ENCODE measurements around the gene PDPK1.
"Not testable (repeated sequence)": the region's sequence is repeated elsewhere in the genome, so short reads cannot be mapped to it uniquely, and the experiment has no call there.

PDPK1 gene

DNA sequence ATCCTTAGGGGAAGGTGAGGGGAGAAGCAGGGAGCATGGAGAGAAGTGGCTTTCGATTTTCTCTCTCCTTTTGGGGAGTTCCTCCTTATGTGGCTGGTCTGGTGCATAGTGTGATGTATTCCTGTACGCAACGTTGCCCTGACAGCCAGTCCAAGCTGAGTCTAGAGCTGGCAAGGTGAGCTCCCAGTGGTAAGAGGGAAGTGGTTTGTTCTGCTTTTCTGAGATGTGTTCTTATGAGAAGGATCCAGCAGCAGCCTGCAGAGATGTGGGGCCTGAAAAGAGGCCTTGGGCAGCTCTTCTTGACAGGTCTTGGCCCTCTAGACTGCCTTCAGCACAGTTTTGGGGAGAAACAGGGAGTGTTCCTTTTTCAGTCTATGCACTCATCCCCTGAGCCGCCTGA, 3.1 kb downstream of the PDPK1 start:
- not testable (repeated sequence) for DNase-seq (ENCODE audit: low spot score)

DNA sequence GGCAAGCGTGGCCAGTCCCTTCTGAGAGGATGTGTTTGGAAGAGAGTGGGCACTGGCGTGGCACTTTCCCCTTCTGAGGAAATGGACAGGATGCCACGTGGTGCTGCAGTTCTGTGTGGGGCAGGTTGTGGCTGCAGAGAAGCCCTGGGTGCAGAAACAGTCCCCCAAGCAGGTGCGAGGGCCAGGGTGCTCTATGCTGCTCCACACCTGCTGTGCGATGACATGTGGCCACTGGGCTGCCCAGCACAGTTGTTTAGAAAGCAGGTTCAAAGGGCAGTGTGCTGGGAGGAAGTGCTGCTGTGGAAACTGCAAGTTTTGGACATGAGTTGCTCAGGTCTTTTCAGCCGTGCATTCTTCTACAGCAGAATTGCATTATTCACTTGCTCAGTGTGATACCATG, 3.6 kb downstream of the PDPK1 start:
- not testable (repeated sequence) for DNase-seq (ENCODE audit: low spot score)

DNA sequence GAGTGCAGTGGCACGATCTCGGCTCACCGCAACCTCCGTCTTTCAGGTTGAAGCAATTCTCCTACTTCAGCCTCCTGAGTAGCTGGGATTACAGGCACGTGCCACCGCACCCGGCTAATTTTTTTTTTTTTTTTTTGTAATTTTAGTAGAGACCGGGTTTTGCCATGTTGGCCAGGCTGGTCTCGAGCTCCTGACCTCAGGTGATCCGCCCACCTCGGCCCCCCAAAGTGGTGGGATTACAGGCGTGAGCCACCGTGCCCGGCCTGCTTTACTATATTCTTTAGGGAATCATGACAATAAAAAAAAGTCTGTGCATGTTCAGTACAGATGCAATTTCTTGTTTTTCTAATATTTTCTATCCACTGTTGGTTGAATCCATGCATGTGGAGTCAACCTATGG, 6.0 kb downstream of the PDPK1 start:
- DNase-seq (ENCODE audit: low spot score) = not testable (repeated sequence)

DNA sequence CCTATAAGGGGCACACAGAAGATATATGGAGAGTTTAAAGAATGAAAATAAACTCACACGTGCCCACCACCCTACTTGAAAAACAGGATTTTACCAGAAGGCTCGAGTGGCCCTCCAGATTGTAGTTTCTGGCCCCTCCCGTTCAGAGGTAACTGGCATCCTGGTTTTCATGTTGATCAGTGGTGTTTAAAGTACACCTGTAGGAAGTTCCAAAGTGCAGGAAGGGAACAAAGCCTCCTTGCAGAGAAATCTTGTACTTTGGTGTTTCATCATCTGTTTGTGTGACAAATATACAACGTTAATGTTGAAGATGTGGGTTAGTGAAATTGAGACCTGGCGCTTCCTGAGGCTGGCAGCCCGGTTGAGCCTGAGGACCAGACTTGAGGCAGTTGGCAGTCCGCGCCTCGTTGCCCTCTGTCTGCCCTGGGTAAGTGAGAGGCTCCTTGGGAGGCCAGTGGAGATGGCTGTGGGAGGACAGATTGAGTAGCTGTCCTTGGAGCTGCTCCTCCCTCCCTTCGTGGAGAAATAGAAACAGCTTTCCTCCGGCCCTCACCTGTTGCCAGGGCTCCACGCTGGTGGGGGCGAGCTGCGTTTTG, 12.6 kb downstream of the PDPK1 start:
- not testable (repeated sequence) for DNase-seq (ENCODE audit: low spot score)

DNA sequence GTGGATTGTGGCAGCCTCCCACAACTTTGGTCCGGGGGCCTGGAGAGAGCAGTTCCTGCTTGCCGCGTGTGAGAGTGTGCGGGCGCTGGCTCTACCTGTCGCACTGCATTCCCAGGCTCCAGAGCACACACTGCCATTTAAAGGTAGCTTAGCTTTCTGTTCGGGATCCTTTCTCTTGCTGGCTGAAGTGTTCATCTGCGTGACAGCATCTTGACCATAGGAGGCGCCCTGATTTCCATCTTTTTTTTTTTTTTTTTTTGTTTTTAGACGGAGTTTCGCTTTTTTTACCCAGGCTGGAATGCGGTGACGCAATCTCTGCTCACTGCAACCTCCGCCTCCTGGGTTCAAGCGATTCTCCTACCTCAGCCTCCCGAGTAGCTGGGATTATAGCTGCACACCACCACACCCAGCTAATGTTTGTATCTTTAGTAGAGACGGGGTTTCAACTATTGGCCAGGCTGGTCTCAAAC, 13.6 kb downstream of the PDPK1 start:
- not testable (repeated sequence) for DNase-seq (ENCODE audit: low spot score)

DNA sequence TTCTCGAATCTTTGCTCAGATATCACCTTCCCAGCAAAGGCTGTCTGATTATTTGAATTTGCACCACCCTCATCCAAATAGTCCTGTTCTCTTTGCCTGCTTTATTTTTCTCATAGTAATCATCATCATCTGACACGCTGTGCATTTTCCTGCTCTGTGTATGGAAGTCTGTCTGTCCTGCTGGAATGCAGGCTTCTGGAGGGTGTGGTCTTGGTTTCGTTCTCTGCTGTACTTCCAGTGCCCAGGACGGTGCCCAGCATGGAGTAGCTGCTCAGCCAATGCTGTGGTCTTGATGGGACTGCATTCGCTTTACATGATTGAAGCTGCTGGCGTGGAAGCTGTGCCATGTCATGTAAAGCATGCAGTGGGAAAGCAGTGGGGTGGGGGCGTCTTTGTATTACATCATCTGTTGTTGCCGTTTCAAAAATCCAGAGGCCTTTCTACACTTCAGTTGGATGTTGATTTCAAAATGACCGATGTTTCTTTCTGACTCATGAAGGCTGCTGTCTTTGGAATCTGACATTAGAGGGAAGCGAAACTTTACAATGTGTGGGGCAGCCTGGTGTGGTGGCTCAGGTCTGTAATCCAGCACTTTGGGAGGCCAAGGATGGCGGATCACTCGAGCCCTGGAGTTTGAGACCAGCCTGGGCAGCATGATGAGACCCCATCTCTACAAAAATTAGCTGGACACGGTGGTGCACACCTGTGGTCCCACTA, 17.0 kb downstream of the PDPK1 start:
- DNase-seq (ENCODE audit: low spot score) = not testable (repeated sequence)

DNA sequence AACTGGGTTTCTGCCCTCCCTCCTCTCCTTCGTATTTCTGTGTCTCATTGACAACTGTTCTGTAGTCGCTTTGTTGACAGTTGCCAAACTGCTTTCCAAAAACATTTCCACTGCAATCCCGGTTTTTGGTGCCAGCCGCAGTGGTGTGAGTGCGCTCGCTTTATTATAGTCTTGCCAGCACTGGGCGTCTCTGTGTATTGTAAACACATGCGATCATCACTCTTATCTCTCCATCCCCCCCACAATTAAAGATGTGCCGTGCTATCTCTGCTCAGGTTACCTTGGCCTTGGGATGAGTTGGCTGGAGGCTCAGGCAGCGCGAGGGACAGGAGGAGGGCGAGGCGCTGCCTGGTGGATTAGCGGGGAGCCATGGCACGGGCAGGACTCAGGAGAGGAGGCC, 19.3 kb downstream of the PDPK1 start:
- DNase-seq (ENCODE audit: low spot score) = not testable (repeated sequence)

DNA sequence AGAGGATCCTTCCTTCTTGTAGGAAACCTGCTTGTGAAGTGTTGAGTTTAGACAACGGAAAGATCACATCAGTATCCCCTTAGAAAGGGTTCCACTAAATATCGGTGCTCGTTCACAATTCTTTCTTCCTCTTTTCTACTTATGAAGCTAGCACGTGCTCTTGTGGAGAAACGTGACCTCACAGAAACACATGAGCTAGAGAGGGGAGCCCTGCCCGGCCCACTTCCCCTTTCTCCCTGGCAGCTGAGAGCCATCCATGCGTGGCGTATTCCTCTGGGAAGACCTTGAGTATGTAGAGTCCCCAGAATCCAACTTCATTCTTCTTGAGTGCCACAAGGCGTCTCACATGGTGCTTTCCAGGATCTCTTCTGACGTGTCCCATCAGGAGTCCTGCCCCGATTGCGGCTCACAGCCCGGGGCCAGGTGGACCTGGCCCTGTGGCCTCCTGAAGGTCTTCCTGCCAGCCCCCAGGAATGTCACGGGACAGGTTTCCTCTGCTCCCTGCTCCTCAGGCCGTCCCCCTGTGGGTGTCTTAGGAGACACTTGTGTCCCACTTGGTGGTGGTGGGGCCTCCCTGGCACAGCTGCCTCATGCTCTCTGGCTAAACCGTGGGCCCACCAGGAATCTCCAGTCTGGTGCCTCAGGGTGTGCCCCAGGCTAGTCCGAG, 22.4 kb downstream of the PDPK1 start:
- not testable (repeated sequence) for DNase-seq (ENCODE audit: low spot score)

DNA sequence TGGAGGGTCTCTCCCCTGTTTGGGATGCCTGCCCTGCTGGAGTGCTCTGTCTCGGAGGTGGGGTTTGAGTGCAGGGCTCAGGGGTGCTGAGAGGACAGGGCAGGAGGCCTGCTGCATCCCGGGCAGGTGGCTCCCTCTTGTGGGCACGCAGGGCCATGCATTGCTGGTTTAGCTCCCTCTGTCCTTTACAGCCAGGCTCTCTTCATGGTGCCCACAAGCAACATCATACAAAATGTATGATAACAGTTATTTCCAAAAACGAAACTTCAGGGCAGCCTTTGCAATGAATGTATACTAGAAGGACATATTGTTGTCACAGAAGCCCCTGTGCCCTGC, 22.9 kb downstream of the PDPK1 start:
- not testable (repeated sequence) for DNase-seq (ENCODE audit: low spot score)

DNA sequence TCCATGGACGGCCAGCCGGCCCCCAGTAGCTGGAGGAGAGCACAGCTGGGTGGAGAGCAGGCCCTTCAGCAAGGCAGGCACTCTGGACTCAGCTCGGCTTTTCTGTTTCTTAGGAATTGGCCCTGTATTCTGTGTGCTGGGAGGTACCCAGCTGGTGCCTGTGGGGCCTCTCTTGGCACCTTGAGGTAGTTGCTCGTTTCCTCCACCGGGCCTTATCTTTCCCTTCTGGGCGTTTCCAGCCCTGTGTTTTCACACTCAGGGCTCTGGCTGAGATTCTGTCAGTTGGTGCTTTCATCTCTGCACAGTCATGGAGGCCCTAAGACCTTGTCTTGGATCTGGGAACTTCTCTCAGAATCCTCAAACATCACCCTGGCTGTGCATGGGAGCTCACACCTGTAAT, 29.7 kb downstream of the PDPK1 start:
- not testable (repeated sequence) for DNase-seq (ENCODE audit: low spot score)

DNA sequence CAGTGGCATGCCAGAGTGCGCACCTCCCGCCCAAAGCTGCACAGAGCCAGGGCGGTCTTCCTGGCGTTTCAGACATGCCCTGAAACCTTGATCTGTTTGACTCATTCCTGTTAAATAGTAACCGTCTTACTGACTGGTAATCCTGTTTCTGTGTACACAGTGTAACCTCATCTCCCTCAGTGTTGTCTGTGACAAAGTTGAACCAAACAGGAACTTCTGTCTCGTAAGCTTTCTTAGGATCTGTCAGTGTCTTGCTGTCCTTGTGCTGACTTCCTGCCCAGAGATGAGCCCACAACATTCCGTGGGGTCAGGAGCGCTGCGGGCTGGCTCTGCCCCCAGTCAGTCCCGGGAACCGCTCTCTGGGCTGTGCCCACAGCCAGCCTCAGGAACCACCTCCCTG, 30.8 kb downstream of the PDPK1 start:
- DNase-seq (ENCODE audit: low spot score) = not testable (repeated sequence)

DNA sequence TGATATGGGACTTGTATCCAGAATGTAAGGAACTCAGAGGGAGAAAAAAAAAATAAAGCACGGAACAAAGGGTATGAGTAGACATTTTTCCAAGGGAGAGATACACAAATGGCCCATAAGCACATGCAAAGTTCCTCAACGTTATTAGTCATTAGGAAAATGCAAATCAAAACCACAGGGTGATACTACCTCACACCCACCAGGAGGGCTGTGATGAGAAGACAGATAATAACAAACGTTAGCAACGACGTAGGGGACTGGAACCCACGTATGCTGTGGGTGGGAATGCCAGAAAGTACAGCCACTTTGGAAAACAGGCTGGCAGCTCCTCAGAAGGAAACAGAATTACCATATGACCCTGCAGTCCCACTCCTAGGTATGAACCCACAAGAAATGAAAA, 34.9 kb downstream of the PDPK1 start:
- not testable (repeated sequence) for DNase-seq (ENCODE audit: low spot score)

DNA sequence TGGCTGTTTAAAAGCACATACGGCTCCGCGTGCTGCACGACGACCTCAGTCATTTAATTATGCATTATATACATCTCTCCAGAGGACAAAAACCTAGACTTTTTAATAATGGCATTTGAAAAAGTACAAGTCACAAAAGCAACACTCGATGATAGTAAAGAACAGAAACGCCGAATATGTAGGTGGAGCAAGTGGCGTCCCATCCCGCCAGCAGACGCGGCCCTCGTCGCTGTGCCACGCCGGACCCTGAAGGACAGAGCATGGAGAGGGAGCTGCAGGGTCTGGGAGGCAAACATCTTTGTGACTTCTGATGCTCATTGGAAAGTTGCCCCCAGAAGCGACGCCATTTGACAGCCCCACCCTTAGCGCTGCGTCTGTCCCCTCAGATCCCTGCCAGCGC, 38.0 kb downstream of the PDPK1 start:
- DNase-seq (ENCODE audit: low spot score) = not testable (repeated sequence)

DNA sequence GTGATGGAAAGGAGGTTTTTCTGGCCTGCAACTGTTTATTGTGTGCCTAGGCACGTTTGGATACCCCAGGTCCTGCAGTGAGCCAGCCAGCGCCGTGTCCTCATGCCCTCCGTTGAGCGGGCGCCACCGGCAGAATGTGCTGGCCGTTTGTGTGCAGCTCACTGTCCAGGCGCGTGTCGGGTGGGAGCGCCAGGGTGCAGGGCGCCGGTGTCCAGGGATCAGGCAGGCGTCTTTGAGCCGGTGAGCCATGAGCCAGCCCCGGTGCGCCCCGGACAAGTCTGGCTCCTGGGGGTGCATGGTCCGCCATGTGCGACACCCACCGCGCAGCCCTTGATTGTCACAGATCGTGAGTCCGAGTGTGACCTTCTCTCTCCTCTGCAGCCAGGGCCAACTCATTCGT, 39.2 kb downstream of the PDPK1 start:
- not testable (repeated sequence) for DNase-seq (ENCODE audit: low spot score)

DNA sequence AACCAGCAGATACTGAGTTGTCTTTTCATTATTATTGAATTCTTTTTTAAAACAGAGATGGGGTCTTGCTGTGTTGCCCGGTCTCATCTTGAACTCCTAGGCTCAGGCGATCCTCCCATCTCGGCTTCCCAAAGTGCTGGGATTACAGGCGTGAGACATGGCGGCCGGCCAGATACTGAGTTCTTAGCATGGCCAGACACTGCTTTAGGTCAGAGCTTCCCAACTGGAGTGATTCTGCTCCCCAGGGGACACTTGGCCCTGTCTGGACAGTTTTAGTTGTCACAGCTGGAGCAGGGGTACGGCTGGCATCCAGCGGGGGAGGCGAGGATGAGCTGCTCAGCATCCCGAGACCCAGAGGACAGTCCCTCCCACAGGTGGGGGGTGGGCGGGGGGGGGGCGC, 41.1 kb downstream of the PDPK1 start:
- not testable (repeated sequence) for DNase-seq (ENCODE audit: low spot score)

DNA sequence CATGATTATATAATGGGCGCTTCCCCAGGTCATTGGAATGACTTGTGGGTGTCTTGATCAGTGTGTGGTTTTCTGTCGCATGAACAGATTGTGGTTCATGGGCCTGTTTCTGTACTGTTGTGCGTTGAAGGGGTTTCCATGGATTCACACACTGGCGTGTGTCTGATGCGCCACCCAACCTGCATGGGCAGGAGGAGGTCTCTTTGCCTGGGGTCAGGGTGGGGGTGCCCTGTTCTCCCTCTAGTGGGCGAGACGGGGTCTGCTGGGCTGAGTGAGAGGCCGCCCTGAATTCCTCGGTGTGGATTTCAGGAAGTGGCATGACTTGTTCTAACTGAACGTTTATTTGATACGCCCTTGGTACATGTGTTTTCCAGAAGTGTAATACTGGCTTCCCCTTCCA, 42.3 kb downstream of the PDPK1 start:
- DNase-seq (ENCODE audit: low spot score) = not testable (repeated sequence)

DNA sequence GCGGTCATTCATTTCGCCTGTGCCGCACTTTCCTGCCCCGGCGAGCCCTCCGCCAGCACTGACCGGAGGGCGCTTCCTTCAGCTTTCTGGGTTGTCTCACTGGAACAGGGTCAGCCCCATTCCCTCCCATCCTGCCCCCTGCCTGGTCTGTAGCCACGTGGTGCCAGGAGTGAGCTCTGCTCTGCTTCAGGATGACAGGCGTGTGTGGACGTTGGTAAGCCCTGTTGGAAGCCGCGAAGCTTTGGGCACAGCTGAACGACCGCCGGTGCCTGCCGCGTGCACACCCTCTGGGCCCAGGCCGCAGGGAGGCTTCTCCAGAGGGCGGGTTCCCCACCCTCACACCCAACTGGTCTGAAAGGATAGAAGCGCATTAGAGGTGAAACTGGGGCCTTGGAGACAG, 43.0 kb downstream of the PDPK1 start:
- DNase-seq (ENCODE audit: low spot score) = not testable (repeated sequence)

DNA sequence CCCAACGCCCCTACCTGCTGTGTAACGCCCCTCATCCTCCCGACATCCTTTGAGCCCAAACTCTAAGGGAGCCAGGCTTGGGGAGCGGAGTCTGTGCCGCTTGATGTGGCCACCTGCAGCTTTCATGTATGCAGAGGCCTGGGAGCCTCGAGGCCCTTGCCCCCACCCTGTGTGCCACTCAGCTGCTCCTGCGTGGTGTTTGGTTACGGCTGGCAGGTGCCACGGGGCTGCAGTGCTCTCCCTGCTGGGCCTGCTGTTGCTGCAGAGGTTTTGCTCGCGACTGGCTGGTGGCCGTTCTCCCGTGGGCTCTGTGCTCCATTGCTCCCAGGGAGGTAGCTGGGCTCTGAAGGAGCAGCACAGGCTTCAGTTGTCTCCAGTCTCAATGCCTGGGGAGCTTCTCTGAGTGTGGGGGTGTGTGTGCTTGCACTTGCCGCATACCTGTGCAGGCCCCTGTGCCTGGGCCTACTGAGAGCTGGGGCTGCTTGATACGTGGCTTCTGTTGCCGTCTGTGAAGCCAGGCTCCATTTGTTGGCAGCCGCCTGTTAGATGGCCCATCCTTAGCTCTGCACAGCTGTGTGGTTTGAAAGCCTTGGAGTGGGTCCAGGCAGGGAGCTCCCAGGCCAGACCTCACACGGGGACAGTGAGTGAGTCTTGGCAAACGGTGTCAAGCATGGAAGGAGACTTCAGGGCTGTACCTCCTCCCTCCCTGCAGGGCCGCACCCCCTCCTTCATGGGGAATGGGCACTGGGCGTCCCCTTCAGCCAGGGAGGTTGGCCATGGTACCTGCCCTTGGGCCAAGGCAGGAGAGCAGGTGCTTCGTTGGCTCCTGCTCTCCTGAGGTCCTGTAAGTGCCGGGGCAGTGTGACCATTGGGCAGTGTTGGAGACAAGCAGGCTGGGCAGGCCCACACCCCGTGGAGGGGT, 47.2 kb downstream of the PDPK1 start:
- peak; percentile 31 for DNase-seq (ENCODE audit: low spot score)

DNA sequence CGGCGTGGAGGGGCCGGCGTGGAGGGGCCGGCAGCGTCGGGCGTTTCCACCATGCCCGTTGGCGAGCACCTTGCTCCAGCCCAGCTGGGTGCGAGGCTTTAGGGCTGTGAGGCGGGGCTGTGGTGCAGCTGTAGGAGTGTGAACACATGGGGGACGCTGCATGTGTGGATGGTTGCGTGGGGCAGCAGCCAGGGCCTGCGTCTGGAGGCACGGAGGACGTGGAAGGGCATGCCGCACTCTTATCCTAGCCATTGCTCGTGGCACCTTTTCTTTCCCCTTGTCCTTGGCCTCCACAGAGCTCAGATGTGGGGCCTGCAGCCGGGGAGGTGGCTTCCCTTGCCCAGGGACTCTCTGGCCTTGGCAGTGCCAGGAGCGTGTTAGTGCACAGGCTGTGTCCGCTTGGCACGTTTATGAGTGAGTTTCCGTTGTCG, 47.8 kb downstream of the PDPK1 start:
- DNase-seq (ENCODE audit: low spot score) = no peak

DNA sequence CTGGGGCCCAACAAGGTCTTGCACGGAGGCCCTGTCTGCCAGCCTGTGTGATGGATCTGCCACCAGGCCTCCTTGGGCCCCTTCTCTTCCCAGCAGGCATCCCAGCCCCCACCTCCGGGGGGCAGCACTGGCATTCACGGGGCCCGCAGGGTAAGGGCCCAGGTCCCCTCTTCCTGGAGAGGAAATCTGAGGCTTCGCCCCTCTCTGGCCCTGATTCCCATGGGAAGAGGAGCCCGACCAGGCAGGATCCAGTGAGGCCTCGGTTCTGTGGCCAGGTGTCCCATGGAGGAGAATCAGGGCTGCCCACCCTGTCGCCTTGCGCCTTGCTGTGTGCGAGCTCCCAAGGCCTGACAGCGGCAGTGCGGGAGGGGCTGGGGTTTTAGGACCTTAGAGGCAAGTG, 48.4 kb downstream of the PDPK1 start:
- DNase-seq (ENCODE audit: low spot score) = no peak

DNA sequence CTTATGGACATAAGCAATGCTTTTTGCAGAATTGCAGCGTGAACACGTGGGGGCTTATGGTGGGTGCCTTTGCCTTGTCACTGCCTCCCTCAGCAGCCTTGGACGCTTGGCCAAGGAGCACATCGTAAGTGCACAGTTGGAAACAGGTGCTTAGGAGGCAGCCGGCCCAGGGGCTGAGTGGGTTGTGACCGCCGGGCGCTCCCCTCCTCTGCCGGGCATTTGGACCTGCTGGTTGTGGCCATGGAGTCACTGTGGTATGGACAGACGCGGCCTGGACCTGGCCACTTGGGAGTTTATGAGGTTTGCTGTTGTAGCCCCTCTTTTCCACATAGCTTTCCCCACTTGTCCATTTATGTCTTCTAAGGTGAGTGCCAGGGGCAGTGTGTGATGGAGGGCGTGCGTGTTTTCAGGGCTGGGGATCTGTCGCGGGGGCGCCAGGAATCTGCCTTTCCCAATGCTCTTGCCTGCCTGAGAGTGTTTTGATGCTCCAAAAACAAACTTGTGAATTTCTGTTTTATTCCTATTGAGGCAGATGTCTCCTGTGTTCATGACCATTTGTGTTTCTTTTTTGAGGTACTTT, 49.2 kb downstream of the PDPK1 start:
- DNase-seq (ENCODE audit: low spot score) = no peak
